Effector CD4-positive, alpha-beta T cell (primary cell): Measurements from ENCODE around the gene NAT16. TPM values are rescaled to one million over a fixed set of nuclear protein-coding genes. Genes with fewer than 3 reads are reported as not detected.
A peak's percentile ranks its signal among the peaks of the same experiment; 100 is the strongest.
"Not testable (repeated sequence)": the region's sequence is repeated elsewhere in the genome, so short reads cannot be mapped to it uniquely, and the experiment has no call there.

Experiments used
- DNase-seq: peaks from one replicate; pipeline ENCODE4 v3.0.0-alpha.2; 2020
- total RNA-seq: gene quantifications from one replicate; lab custom pipeline; 2026; lab: John Stamatoyannopoulos, UW

NAT16 gene
- not detected for total RNA-seq

DNA sequence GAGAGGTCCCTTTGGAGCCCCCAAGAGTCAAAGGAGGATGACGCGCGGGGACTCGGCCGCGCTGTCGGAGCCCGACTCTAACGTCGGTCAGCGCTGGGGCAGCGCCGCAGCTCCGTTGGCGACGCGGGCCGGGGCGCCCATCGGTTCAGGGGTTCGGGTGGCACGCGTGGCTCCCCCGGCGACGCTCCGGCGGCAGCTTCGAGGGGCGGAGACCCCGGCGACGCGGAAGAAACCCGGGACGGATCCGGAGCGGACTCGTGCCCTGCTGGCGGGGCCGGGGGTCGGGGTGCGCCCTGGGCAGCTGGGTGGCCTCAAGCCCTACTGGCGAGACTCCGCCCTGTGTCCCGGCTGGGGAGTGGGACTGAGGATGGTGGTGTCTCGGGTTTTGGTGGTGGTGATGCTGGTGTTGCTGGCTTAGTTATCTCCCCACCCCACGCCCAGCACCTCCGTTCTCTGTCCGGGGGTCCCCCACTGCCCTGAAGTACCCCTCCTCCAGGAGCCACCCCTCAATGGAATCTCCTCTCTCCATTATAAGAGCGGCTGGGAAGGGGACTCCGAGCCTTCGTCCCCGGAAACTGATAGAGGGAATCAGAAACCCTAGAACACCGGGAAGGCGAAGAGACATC lies at the start of gene NAT16:
TSS of gene NAT16 (minus strand) at position 164 of the 626 bp plus-strand sequence. CDS start 5,486 bp downstream, outside the sequence.
- no peak for DNase-seq

DNA sequence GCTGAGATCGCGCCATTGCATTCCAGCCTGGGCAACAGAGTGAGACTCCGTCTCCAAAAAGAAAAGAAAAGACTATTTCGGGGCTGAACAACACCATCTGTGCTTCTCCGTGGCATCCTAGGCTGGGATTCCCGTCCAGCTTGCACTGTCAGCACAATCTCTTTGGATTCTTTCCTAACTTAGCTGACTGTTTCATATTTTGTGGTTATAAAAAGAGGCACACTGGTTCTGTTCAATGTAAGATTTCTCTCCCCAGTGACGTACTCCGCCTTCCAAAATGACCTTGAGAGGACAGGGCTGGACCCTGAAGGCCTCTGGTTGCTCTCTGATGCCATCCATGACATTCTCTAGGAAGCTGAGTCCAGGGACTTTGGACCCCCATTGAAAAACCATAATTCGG lies 46.6 kb upstream of the NAT16 start:
- no peak for DNase-seq

DNA sequence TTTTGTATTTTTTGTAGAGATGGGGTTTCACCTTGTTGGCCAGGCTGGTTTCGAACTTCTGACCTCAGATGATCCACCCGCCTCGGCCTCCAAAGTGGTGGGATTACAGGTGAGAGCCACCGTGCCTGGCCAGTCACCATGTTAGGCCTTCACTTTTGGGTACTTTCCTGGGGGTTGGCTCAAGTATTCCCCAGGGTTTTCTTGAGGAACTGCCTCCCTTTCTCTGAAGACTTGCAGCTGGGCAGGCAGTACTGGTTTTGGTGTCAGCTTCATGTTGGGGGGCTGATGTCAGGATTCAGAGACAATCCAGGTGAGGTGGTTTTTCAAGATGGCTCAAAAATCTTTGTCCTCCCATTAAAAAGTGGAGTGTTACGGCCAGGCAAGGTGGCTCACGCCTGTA lies 45.6 kb upstream of the NAT16 start:
- no peak for DNase-seq

DNA sequence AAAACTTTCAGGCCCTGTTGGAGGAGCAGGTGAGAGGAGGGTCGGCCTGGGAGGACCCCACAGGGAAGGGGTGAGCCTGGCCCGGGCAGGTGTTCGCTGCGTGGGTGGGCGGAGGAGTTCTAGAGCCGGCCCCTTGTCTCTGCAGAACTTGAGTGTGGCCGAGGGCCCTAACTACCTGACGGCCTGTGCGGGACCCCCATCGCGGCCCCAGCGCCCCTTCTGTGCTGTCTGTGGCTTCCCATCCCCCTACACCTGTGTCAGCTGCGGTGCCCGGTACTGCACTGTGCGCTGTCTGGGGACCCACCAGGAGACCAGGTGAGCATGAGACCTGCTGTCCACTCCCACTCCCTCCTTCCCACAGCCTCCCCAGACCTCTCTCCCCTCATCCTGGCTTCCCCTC lies 43.4 kb upstream of the NAT16 start:
- DNase-seq = no peak

DNA sequence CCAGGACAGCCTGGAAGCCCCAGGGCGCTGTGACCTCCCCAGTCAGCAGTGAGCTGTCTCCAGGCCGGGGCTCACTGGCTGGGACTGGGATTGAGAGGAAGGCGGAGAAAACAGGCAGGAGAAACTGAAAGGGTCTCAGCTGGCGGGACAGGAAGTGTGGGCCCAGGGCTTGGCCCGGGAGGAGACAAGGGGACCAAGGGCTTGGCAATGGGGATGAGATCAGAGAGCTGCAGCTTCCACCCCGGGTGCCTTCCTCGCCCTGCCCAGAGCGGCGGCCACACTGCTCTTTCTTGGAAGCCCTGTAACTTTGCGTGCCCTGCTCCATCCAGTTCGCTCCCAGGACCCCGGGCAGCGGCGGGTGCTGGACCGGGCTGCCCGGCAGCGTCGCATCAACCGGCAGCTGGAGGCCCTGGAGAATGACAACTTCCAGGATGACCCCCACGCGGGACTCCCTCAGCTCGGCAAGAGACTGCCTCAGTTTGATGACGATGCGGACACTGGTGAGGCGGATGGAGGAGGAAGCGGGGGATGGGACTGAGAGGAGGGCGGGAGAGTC lies 42.3 kb upstream of the NAT16 start:
- DNase-seq = no peak

DNA sequence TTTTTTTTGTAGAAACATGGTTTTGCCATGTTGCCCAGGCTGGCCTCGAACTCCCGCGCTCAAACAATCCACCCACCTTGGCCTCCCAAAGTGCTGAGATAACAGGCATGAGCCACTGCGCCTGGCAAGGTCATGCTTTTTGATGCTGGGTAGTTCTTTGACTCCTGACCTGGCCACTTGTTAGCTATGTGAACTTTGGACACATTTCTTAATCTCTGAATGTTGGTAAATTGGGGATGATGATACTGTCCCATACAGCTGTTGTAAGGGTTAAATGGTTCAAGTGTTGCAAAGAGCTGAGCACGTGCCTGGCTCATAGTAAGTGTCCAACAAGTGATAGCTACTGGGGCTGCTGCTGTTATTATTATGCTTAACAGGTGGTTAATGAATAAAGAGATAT lies 40.2 kb upstream of the NAT16 start:
- DNase-seq = no peak

DNA sequence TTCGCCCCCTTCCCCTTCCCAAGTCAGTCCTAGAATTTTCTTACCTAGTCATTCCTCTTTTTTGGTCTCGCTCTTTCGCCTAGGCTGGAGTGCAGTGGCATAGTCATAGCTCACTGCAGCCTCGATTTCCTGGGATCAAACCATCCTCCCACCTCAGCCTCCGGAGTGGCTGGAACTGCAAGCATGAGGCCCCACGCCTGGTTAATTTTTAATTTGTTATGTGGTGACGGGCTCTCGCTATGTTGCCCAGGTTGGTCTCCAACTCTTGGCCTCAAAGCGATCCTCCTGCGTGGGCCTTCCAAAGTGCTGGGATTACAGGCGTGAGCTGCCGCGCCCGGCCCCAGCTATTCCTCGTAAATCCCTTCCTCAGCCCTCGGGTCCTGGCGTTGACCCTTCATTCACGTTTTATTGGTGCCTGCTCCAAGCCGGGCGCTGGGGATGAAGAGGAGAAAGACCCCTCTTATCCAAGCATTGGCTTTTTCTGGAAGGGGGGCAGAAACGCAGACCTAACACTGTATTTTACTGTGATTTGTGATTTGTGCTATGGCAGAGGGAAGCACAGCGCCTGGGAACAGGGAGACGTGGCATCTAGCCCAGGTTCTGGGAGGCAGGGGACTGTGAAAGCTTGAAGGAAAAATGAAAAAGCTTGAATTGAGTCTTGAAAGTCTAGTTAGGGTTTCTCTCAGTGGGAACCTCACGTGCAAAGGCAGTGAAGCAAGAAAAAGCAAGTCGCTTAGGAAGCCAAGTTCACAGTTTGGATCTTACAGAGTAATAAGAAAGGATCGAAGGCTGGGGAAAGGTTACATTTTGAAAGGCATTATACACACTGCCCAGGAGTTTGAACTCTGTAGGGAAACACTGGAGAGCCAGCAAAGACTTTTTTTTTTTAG lies 38.4 kb upstream of the NAT16 start:
- no peak for DNase-seq

DNA sequence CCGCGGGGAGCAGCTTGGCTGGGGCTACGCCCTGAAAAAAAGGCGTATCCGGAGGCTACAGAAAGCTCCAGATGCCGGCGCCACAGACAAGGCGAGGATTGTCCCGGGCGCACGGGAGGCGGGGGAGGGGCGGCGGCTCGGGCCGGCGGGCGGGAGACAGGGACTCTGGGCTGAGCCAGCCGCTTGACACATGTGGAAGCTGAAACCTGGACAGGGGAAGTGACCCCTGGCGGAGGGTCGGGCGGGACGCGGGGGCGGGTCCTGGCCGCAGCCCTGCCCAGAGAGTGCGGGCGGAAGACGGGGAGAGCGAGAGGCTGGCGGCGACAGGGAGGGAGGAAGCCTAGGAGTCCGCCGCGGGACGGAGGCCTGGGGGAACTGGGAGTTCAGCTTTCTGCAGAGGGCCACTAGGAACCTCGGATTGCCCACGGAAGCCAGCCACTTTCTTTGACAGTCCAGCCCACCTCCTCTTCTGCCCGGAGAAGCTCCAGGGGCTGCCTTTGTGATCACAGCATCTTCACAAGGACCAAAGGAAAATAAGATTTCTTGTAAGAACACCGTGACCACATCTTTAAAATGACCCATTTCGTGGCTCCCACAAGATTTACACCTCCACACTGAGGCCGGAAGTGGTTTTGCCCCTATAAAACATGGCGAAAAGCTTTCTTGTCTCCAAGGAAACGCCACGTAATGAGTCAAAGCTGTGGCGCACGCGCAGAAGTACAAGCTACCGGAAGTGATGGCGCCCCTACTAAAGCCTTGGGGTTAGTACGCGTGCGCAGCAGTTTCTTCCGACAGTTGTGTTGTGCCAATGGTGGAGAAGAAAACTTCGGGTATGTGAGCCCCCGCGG lies 37.5 kb upstream of the NAT16 start, which contains the start of the genes PLOD3 and ZNHIT1:
TSS of gene PLOD3 (minus strand) at position 194 of the 848 bp plus-strand sequence. CDS start 307 bp downstream, outside the sequence.
TSS of gene ZNHIT1 (plus strand) at position 778 of the 848 bp plus-strand sequence. CDS start at position 809, 31 bp downstream.
- peak; percentile 95 for DNase-seq

DNA sequence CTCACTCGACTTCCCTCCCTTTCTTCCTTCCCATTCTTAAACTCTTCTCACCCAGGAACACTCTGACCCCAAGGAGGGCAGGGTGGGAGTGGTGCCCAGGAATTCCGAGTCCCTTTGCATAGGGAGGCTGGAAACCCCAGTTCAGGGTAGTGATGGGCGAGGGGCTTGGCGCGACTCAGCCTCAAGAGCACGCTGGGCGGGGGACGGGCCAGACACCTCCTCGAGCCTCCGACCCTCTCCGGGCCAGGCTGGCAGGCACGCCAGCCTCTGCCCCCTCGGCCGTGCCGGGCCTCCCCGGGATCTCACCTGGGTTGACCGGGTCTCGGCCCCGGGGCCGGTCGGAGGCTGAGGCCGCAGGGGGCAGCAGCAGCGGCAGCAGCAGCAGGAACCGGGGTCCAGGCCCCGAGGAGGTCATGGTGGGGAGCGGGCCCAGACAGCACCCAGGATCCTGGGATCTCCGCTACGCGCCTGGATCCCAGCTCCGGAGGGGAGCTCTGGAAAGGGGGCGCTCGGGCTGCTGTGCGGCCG lies 36.8 kb upstream of the NAT16 start:
- no peak for DNase-seq

DNA sequence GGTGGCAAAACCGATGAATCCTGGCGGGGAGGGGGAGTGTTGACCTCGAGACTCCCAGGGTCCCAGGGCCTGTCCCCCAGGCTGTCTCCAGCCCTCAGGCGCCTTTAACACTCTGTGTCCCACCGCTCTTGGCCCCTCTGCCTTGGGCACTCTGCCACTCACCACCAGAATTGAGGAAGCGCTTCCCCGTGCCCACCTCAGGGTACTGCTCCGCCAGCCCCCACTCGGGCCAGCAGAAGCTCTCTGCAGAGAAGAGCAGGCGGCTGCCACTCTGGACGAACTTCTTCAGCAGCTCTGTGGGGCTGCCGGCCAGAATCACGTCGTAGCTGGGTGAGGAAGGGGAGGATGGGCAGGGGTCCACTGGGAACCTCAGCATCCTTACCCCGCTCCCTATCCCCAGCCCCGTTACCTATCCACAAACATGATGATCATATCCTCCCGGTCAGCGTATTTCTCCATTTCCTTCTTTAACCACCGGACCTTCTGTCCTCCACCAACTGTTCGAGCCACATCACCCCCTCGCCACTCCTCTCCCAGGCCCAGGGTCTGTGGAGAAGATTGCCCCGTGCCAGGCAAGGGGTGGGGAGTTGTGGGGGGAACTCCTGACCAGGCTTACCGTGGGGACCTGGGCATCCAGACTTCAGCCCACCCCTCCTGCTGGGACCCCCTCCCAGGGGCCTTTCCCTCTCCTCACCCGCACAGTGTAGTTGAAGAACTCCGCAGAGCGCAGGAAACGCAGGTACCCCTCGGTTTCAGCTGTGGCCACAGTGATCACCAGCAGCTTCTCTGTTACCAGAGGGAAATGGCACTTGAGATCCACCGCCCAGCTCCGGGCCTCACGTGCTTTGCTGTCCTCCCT lies 36.1 kb upstream of the NAT16 start:
- no peak for DNase-seq

DNA sequence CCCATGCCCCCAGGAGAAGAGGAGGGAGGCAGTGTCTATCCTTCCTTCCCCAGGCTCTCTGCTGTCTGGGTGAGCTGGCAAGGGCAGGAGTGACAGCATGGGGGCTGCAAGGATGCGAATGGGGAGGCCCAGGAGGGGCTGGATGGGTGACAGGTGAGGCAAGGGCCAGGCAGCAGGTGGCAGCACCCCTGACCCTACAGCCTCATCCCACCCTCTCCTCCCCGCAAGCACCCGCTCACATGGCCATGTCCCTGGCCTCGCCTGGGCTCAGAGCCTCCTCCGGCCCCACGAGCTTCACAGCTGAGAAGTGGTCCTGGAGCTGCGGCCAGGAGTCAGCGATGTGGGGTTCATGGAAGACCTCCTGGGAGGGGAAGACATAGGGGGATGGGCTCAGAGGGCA lies 31.9 kb upstream of the NAT16 start:
- DNase-seq = no peak

DNA sequence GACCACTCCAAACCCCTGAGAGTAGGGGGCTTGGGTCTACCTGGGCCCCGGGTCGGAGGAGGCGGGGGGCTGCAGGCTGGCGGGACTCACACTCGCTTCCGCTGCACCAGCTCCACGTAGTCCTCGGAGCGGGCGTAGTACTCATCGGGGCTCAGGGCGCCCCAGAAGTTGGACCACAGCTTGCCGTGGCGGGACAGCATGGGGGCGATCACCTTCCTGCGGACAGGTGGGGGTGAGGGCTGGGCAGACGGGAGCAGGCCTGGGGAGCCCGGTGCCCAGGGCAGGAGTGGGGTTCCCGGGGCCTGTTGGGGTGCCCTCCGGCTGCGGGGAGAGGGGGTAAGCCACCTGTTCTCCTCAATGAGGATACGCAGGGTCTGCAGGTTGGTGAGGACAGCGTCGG lies 31.4 kb upstream of the NAT16 start:
- DNase-seq = no peak

DNA sequence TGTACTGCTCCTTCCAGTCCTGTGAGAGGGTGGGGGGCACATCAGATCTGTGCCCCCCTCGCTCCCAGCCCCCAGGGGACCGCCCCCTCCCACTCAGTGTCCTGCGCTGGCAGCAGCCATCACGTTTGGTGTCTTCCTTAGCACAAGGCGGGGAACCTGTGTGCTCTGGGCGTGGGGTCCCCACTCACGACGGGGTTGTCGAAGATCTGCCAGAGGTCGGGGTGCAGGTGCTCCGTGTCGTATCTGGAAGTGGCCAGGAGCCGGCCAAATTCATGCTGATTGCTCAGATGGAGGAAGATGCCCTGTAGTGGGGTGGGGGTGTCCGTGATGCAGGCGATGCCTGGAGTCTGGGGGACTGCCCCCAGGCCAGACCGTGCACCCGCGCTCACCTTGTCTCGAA lies 30.1 kb upstream of the NAT16 start:
- no peak for DNase-seq

DNA sequence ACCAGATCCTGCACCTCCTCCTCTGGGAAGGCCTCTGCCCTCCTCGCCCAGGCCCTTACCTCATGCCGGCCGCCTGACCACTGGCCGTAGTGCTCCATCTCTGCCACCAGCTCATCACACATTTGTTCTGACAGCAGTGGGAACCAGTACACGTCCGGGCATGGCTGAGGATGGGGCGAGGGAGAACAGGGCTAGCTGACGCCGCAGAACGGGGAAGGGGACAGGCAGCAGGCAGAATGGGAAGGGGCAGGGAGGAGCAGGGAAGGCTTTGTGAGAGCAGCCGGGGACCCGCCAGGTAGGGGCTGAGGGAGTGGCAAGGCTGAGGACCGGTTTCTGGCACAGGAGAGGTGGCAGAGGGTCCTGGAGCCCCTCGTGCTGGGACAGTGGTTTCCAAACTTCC lies 28.7 kb upstream of the NAT16 start:
- DNase-seq = no peak

DNA sequence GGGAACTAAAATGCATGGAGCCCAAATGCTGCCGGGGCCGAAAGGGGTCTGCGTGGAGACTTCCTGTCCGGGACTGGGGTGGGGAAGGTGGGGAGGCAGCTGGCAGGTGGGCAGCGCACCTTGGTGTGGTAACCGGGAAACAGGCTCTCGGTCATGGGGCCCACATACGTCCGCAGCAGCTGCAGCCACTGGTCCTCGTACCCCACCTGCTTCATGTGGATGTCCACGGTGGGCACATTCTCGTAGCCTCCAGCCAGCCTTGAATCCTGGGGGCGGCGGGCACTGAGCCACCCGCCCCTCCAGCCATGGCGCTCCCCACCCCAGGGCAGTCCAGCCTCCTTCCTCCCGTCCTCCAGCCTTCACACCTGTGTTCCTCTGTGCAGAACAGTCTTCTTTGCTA lies 27.4 kb upstream of the NAT16 start:
- no peak for DNase-seq

DNA sequence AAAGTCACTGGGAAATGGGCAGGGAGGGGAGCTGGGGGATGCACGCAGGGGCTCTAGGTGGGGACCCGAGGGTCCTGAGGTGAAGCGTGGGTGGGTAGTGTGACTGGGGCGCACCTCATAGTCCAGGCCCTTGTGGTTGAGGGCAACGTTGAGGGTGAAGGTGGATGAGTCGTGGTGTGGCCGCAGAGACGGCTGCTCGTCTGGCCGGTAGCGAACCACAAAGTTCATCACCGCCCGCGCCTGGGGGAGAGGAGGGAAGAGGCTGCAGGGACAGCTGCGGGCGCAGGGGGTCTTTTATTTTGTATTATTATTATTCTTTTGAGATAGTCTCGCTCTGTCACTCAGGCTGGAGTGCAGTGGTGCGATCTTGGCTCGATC lies 26.6 kb upstream of the NAT16 start:
- DNase-seq = no peak

DNA sequence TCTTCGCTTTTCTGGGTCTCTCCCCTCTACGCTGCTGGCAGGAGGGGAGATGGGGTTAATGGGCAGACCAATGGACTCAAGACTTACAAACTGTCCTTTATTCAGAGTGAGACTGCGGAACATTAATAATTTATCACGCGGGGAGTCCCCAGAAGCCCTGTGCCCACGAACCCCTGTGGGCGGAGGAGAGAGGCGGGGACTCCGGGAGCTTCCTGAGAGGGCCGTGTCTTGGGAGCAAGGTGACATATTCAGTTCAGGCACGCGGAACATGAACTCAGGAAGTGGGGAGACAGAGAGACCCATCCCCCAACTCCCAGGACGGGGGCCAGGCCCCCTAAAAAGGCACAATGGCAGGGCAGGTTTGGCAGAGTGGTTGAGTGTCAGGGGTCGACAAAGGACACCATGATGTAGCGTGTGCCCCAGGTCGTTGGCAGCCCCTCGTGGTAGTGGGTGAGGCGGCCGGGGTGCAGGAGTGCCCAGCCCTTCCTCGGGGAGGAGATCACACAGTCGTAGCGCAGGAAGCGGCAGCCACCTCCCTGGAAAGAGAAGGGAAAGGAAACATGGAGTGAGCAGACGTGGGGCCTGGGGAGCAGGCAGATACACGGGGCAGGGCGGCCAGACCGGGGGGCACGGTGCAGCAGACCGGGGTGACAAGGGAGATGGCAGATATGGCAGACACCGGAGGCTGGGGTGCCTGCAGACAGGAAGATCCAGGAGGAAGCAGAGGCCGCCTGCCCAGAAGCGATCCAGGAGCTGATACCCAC lies 26.0 kb upstream of the NAT16 start:
- no peak for DNase-seq

DNA sequence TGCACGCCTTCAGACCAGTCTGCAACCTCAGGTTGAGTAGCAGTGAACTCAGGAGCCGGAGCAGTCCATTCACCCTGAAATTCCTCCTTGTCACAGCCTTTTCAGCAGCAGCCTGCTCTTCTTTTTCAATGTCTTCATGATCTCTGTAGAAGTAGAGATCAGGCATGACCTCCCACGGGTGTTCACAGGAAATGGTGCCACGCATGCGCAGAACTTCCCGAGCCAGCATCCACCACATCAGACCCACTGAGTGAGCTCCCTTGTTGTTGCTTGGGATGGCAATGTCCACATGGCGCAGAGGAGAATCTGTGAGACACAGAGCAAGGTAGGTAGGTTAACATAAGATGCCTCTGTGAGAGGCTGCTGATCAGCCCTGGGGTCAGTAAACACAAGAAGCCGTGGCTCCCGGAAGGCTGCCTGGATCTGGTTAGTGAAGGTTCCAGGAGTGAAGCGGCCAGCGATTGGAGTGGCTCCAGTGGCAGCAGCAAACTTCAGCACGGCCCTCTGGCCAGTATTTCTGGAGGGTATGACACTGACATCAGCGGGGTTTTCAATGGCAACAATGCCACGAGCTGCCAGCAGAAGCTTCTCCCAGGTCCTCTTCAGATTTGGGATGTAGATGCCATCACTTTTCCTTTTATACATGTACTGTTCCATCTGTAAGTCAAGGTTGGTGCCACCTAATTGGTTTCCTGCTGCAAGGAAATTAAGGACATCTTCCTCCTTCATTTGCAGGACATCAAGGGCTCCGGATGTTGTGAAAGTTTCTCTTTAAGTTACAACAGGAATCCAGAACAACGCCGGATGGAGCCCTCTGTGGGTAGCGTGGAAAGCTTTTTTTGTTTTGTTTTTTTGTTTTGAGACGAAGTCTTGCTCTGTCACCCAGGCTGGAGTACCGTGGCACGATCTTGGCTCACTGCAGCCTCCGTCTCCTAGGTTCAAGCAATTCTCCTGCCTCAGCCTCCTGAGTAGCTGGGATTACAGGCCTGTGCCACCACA lies 23.9 kb upstream of the NAT16 start:
- DNase-seq = not testable (repeated sequence)

DNA sequence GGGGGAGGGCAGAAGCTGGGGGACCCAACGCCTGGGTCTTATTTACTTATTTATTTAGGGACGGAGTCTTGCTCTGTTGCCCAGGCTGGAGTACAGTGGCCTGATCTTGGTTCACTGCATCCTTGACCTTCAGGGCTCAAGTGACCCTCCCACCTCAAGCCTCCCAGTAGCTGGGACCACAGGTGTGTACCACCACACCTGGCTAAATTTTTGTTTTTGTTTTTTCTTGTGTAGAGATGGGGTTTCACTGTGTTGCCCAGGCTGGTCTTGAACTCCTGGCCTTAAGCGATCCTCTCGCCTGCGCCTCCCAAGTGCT lies 22.5 kb upstream of the NAT16 start:
- DNase-seq = no peak
